GM19452 (cell line): ENCODE measurements around the gene TBL2.
"Not testable (repeated sequence)": the region's sequence is repeated elsewhere in the genome, so short reads cannot be mapped to it uniquely, and the experiment has no call there.

Source experiments
- ATAC-seq: cut with Tn5 transposase; IDR thresholded peaks from one replicate; pipeline ENCODE4 v1.9.1; 2021; ENCODE audit not compliant: unreplicated experiment

Gene TBL2

DNA sequence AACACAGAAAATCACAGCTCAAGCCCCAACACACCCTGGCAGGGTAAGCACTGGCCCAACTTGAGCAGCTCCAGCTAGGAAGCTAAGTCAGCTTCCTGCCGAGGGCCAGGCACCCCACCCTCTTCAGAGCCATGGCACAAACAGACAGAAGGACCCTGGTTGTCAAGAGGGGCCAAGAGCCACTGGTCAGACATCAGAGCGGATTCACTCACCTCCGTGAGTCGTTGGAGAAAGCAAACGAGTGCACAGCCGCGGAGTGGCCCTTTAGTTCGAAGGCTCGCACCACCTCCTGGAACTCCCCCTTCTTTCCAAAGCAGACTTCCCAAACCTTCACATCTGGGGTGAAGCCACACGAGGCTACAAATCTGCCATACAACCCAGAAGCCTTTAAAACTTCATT, 7.4 kb downstream of the TBL2 start:
- ATAC-seq, result no peak

DNA sequence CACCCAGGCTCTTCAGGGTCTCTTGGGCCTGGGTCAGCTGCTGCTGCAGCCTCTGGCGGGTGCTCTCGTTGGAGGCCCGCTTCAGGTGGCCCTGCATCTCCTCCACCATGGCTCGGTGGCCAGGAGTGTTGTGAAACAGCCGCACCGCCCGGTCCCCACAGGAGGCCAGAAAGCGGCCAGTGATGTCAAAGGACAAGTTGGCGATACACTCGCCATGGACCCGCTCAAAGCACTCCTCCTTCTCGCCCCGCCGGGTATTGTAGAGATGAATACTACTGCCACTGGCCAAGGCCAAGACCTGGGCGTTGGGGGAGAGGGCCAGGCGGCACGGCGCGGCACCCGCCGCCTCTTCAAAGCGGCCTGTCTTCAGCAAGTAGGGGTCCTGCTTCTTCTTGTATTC, 7.9 kb downstream of the TBL2 start:
- ATAC-seq, result no peak

GRCh38 chr7:73569042-73569608, 9.3 kb downstream of the TBL2 start:
- no peak for ATAC-seq

GRCh38 chr7:73567846-73568685, 10.3 kb downstream of the TBL2 start:
- ATAC-seq, result no peak

GRCh38 chr7:73567140-73567539, 11.2 kb downstream of the TBL2 start:
- no peak for ATAC-seq

GRCh38 chr7:73566431-73566830, 11.9 kb downstream of the TBL2 start:
- ATAC-seq, result not testable (repeated sequence)

- no peak for ATAC-seq
Measured at GRCh38 chr7:73565675-73566340, 12.6 kb downstream of the TBL2 start.

GRCh38 chr7:73560109-73560835, 18.1 kb downstream of the TBL2 start:
- ATAC-seq, result no peak

DNA sequence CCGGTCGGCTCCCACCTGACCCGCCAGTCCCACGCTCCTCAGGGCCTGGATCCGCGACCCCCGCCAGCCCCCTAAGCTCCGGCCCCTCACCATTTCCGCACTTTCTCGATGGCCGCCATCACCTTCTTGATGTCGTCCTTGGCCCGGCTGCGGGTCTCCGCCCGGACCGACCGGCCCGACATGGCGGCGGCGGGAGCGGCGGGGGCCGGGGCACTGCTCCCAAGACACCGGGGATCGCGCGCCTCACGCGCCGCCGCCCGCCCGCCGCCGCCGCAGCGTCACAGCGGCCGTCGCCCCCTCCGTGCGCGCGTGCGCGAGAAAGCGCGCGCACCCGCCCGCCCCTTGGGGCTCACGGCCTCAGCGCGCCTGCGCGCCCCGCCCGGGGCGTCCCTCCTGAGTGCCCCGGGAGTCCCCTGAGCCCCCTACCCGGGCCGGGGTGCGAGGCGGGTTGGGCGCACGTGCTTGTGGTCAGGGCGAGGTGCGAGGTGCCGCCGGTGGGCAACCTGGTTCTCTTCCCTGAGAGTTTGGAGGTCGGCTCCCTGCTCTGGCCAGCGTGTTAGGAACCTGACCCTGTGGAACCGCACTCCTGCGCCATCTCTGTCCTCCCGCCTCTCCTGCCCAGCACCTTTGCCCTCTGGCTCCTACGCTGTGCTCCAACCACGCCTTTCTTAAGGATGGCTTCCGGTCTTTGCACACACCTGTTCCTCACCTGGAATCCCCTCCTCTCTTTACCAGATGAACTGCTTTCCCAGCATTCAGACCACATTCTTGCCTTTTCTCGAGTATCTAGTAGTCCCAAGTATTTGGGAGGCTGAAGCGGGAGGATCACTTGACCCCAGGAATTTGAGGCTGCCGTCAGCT, 20.8 kb downstream of the TBL2 start, which contains the start of gene BCL7B:
Gene BCL7B (minus strand): TSS at position 294 of the 861 bp plus-strand sequence. CDS start 112 bp downstream, at position 182.
- ATAC-seq, result peak; percentile 56

DNA sequence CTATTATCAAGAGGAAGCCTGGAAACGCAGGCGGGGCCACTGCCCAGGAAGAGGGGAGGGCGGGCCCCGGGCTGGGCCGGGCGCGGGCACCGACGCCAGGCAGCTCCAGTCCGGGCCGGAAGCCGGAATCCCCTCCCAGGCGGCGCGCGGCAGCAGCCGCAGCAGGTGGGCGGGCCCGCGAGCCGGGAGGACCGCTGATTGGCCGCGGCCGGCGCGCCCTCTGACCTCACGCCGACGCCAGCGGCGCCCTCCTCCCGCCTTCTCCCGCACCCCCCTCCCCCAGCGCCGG, 21.3 kb downstream of the TBL2 start:
- peak; percentile 88 for ATAC-seq

- ATAC-seq, result no peak
Measured at GRCh38 chr7:73556208-73557107, 21.9 kb downstream of the TBL2 start.

GRCh38 chr7:73555411-73555982, 22.9 kb downstream of the TBL2 start:
- no peak for ATAC-seq

DNA sequence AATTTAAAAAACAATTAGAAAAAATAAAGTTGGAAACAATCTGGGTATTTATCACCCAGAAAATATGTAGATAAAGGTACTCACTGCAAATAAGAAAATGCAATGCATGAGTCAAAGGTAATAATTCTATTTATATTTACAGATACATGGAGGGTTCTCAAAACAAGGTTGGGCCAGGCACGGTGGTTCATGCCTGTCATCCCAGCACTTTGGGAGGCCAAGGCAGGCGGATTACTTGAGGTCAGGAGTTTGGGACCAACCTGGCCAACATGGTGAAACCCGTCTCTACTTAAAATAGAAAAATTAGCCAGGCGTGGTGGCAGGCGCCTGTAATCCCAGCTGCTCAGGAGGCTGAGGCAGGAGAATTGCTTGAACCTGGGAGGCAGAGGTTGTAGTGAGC, 28.3 kb downstream of the TBL2 start:
- ATAC-seq, result not testable (repeated sequence)

DNA sequence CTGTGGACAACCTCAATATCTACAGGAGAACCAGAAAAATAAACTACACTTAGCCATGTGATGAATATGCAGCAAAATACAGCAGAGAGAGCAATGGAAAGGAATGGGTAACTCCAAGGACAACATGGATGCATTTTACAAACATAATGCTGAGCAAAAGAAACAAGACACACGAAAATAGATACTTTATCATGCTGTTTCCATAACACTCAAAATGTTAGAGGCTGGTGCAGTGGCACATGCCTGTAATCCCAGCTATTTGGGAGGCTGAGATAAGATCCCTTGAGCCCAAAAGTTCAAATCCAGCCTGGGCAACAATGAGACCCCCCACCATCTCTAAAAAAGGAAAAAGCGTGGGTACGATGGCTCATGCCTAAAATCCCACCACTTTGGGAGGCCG, 29.2 kb downstream of the TBL2 start:
- no peak for ATAC-seq

GRCh38 chr7:73547841-73548240, 30.5 kb downstream of the TBL2 start:
- no peak for ATAC-seq

GRCh38 chr7:73544678-73545077, 33.7 kb downstream of the TBL2 start:
- no peak for ATAC-seq

GRCh38 chr7:73541722-73542121, 36.7 kb downstream of the TBL2 start:
- no peak for ATAC-seq

GRCh38 chr7:73539709-73540108, 38.7 kb downstream of the TBL2 start:
- ATAC-seq, result no peak

DNA sequence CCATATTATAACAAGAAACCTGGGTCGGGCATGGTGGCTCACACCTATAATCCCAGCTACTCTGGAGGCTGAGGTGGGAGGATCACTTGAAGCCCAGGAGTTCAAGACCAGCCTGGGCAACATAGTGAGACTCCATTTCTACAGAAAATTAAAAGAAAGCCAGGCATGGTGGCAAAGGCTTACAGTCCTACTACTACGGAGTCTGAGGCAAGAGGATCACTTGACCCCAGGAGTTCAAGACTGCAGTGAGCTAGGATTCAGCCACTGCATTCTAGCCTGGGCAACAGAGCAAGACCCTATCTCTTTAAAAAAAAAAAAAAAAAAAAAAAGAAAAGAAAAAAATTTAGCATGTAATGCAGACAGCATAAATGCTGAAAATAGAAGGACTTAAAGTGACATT, 39.9 kb downstream of the TBL2 start:
- ATAC-seq, result not testable (repeated sequence)
